ENCODE measurements around the gene IKZF1.

DNA sequence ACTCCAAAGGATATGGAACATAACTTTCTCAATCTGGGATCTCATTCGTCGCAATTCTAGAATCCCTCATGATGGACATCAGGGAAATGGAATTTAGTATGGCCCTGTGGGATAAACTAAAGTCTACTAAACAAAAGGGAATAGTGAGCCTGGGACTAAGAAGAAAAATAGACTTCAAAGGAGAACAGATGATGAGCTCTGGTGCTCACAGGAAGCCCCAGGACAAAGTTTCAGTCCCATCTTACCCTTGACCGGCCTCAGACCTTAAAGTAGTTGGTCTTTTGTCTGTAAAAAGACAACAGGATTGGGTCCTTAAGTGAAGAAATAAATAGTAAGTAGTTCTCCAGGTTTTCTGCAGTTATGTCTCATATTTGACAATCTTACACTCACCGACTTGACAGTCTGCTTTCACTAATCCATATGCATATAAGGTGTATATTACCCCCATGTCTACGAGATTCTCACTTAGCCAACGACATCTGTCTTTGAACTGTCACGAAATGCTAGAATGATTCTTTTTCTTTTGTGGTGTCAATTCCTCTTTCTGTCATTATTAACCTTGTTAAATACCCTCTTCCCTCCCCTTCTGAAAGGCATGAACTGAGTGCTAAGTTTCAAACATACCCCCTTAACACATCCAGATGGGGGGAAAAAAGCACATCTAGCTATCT, 10.9 kb upstream of the IKZF1 start:
- TF ChIP-seq, protein P1, sequence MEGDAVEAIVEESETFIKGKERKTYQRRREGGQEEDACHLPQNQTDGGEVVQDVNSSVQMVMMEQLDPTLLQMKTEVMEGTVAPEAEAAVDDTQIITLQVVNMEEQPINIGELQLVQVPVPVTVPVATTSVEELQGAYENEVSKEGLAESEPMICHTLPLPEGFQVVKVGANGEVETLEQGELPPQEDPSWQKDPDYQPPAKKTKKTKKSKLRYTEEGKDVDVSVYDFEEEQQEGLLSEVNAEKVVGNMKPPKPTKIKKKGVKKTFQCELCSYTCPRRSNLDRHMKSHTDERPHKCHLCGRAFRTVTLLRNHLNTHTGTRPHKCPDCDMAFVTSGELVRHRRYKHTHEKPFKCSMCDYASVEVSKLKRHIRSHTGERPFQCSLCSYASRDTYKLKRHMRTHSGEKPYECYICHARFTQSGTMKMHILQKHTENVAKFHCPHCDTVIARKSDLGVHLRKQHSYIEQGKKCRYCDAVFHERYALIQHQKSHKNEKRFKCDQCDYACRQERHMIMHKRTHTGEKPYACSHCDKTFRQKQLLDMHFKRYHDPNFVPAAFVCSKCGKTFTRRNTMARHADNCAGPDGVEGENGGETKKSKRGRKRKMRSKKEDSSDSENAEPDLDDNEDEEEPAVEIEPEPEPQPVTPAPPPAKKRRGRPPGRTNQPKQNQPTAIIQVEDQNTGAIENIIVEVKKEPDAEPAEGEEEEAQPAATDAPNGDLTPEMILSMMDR (IDR thresholded peaks at IDR 0.05; ENCODE audit: low read depth, low read length) = no peak
- TF ChIP-seq EZH2phosphoT487 (IDR thresholded peaks at IDR 0.05; ENCODE audit: low read depth) = no peak

Measured in OCI-LY3 (cell line).